AG09309 (cell line): ENCODE measurements around the gene TMEM74B.

Source experiments
- DNase-seq: peaks from one replicate; pipeline ENCODE4 v3.0.0-alpha.2; 2010; ENCODE audit warnings: low read depth
- H3K4me3 ChIP-seq: 2 replicates; pipeline ENCODE4 v1.5.1; 2011; ENCODE audit warnings: mild to moderate bottlenecking, low read depth, low read length, moderate library complexity; ENCODE audit not compliant: control insufficient read depth
- TF ChIP-seq, protein P1 (sequence below): IDR thresholded peaks from 2 replicates; pipeline ENCODE4 v1.5.1; 2011; ENCODE audit warnings: mild to moderate bottlenecking, low read depth, low read length, inconsistent platforms; ENCODE audit not compliant: insufficient read depth, control insufficient read depth; ENCODE audit errors: missing control alignments

TMEM74B gene

GRCh38 chr20:1169224-1169623 is 15.6 kb downstream of the TMEM74B start:
- no peak overlapping the region for H3K4me3 ChIP-seq
- TF ChIP-seq, protein P1, sequence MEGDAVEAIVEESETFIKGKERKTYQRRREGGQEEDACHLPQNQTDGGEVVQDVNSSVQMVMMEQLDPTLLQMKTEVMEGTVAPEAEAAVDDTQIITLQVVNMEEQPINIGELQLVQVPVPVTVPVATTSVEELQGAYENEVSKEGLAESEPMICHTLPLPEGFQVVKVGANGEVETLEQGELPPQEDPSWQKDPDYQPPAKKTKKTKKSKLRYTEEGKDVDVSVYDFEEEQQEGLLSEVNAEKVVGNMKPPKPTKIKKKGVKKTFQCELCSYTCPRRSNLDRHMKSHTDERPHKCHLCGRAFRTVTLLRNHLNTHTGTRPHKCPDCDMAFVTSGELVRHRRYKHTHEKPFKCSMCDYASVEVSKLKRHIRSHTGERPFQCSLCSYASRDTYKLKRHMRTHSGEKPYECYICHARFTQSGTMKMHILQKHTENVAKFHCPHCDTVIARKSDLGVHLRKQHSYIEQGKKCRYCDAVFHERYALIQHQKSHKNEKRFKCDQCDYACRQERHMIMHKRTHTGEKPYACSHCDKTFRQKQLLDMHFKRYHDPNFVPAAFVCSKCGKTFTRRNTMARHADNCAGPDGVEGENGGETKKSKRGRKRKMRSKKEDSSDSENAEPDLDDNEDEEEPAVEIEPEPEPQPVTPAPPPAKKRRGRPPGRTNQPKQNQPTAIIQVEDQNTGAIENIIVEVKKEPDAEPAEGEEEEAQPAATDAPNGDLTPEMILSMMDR = no peak
- no peak for DNase-seq

GRCh38 chr20:1166948-1167720 is 17.6 kb downstream of the TMEM74B start:
- TF ChIP-seq, protein P1 = no peak
- H3K4me3 ChIP-seq = no peak overlapping the region
- DNase-seq = no peak

DNA sequence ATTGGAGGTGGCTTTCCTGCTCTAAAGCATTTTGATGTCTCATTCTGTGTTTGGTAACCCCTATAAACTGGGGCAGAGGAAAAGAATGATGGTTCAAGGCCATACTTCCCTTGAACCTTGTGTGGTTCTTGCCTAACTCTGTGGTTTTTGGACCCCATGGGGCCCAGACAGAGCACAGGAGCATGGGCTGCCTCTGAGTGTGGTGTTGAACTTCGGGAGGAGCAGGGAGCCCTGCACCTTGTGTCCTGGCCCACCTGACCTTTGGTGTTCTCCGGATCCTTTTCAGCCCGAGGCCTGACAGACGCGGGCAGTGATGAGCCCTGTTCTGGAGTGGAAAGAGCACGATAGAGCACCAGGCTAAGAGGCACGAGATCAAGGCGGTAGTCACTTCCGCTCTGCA is 18.8 kb downstream of the TMEM74B start:
- TF ChIP-seq, protein P1 = no peak
- H3K4me3 ChIP-seq = no peak overlapping the region
- no peak for DNase-seq

GRCh38 chr20:1165521-1165920 is 19.3 kb downstream of the TMEM74B start:
- no peak overlapping the region for H3K4me3 ChIP-seq
- TF ChIP-seq, protein P1 = no peak
- no peak for DNase-seq

DNA sequence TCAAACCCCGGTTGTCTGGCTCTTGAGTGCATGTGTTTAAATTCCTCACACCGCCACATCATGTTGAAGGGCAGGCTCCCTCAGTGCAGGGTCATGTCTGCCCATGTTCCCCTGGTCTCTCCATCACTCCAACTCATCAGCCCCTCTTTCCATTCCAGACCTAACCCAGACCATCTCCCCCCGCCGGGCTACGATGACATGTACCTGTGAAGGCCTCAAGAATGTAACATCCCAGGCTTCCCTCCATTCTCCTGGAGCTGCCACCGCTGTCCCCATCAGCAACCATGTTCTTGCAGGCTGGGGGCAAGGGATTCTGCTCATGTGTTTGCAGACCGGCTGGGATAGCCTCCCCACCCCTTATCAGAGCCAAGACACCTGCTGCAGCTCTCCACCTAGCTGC is 19.9 kb downstream of the TMEM74B start:
- no peak overlapping the region for H3K4me3 ChIP-seq
- TF ChIP-seq, protein P1 = no peak
- no peak for DNase-seq

DNA sequence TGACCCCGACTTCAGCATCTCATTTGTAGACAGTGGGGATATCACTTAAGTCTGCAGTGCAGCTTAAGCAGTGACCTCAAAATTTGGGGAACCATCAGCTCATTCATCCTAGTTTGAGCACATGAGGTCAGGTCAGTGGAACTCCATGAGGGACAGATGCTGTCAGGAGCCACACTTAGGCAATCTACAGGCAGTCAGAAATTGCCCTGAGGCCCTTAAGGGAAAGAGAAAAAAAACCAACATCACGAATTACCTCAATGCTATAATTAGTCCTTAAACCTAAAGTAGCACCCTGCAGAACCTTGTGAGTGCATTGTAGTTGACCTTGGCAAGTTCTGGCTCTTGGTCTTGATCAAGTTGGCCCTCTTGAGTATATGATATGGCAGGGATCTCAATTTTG is 21.1 kb downstream of the TMEM74B start:
- TF ChIP-seq, protein P1 = no peak
- no peak for DNase-seq
- no peak overlapping the region for H3K4me3 ChIP-seq
